ENCODE data around the gene VSTM2L. TPM values are rescaled to one million over a fixed set of nuclear protein-coding genes. Genes with fewer than 3 reads are reported as not detected.

VSTM2L gene
- total and polyA plus RNA-seq, 3 donors from 2014 or later, result 7.3 to 74.7 (median 40.2) TPM

GRCh38 chr20:37903317-37904007 lies 535 bp downstream of the VSTM2L start:
- intact Hi-C loops (cut with DNase I; ENCODE audit: low total_unique reads), result loop anchor here (10.0 kb wide), 1 partner anchor 81 kb away; no protein-coding TSS in a partner anchor
- WGBS, 2 donors, result 39 to 62% methylated on average over 15 to 45 of the region's 67 CpGs
- TF ChIP-seq POLR2A (IDR thresholded peaks at IDR 0.05) (no peak), CTCF (IDR thresholded peaks at IDR 0.05) (no peak)
- Histone ChIP-seq H3K9me3 (no peaks in the 10 kb centered on the region), H3K27ac (no peak overlapping the region), H3K4me1 (peaks cover 29% of the 10 kb centered on the region), H3K4me3 (peak overlapping the region; percentile 58 to 62), H3K27me3 (no peaks in the 10 kb centered on the region), H3K36me3 (ENCODE audit: low read depth, missing control alignments) (no peaks in the 10 kb centered on the region)
- DNase-seq, result no peak

- no peaks in the 10 kb centered on the region for H3K36me3 ChIP-seq (ENCODE audit: low read depth, missing control alignments)
- H3K27me3 ChIP-seq, result no peaks in the 10 kb centered on the region
- 63 to 86% methylated on average over 1 to 12 of the region's 12 CpGs for WGBS, 2 donors
- peak; percentile 51 for DNase-seq
- no peak overlapping the region for H3K4me3 ChIP-seq
- H3K4me1 ChIP-seq, result peaks cover 29% of the 10 kb centered on the region
- H3K27ac ChIP-seq, result no peak overlapping the region
- no peak for TF ChIP-seq POLR2A (IDR thresholded peaks at IDR 0.05)
- no peak for TF ChIP-seq CTCF (IDR thresholded peaks at IDR 0.05)
- H3K9me3 ChIP-seq, result no peaks in the 10 kb centered on the region
- intact Hi-C loops (cut with DNase I; ENCODE audit: low total_unique reads), result loop anchor here (10.0 kb wide), 1 partner anchor 81 kb away; no protein-coding TSS in a partner anchor
Observed at GRCh38 chr20:37904008-37904642, 1.2 kb downstream of the VSTM2L start.

GRCh38 chr20:37904845-37905373 lies 2.0 kb downstream of the VSTM2L start:
- WGBS, 2 donors, result 73 to 74% methylated on average over 8 of the region's 8 CpGs
- DNase-seq, result no peak
- H3K9me3 ChIP-seq, result no peaks in the 10 kb centered on the region
- TF ChIP-seq POLR2A (IDR thresholded peaks at IDR 0.05), result no peak
- TF ChIP-seq CTCF (IDR thresholded peaks at IDR 0.05), result no peak
- H3K4me3 ChIP-seq, result no peak overlapping the region
- H3K4me1 ChIP-seq, result peaks cover 29% of the 10 kb centered on the region
- H3K27ac ChIP-seq, result no peak overlapping the region
- no peaks in the 10 kb centered on the region for H3K27me3 ChIP-seq
- H3K36me3 ChIP-seq (ENCODE audit: low read depth, missing control alignments), result no peaks in the 10 kb centered on the region
- intact Hi-C loops (cut with DNase I; ENCODE audit: low total_unique reads), result loop anchor here (10.0 kb wide), 1 partner anchor 80 kb away; no protein-coding TSS in a partner anchor

GRCh38 chr20:37905671-37906613 lies 3.0 kb downstream of the VSTM2L start:
- Histone ChIP-seq H3K4me3 (no peak overlapping the region), H3K27me3 (no peaks in the 10 kb centered on the region), H3K27ac (no peak overlapping the region), H3K9me3 (no peaks in the 10 kb centered on the region), H3K36me3 (ENCODE audit: low read depth, missing control alignments) (no peaks in the 10 kb centered on the region), H3K4me1 (peaks cover 29% of the 10 kb centered on the region)
- 51 to 61% methylated on average over 14 to 16 of the region's 16 CpGs for WGBS, 2 donors
- intact Hi-C loops (cut with DNase I; ENCODE audit: low total_unique reads), result loop anchor here (10.0 kb wide), 1 partner anchor 79 kb away; no protein-coding TSS in a partner anchor
- no peak for DNase-seq
- TF ChIP-seq CTCF (IDR thresholded peaks at IDR 0.05) (no peak), POLR2A (IDR thresholded peaks at IDR 0.05) (no peak)

Measured in testis (tissue), 3 donors.